Ammon's horn (tissue), 1 donor: ENCODE measurements around the gene FGF10.

ENCODE experiments used
- DNase-seq: peaks from one replicate; pipeline ENCODE4 v3.0.0-alpha.2; 2016; ENCODE audit warnings: low spot score

FGF10 gene

DNA sequence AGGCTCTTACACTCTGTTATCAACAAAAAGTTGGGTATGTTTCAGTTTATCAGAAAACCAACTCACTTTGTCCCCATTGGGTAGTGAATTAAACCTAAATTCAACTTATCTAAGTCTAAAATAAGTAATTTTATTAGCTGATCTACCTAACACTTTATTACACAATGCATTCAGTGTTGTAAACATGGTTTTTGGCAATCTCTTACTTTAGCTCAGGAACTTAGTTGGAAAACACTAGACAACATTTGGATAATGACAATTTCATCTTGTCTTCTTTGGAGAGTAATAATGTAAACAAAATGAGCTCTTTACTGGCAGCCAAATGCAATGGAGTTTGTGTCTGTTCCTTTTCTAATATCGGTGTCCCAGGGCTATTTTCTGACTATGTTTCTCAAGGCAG, 33.0 kb downstream of the FGF10 start:
- DNase-seq, result no peak

DNA sequence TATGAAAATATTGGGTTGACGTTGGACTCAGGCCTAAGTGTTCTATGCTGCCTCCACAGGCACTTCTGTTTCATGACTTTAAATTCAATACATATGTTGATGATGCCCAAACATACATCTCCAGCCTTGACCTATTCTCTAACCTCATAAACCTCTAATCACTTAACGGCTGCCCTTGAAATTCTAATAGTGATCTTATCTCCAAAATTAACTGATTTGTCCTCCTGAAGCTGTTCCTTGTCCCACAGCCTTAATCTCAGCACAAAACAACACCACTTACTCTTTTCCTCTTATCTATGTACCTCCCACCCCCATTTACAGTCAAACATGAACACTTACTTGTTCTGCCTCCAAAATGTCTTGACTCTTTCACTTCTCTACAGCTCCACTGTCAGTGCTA, 43.3 kb downstream of the FGF10 start:
- DNase-seq, result no peak

DNA sequence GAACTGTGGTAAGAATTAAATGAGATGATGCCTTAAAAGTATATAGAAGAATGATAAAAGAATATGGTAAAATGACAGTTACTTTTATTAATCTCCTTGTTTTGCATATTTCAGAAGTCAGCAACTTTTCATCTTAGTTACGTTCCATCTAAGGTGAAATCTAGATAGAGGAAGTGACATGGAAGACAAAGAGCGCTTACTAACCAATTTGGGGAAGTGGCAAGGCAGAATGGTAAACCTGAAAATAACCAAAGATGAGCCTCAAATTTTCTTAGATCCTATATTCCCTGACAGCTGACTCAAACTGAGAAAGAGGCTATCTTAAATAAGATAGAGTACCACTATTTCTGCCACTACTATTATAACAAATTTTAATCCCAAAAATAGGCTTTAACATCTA, 52.5 kb downstream of the FGF10 start:
- no peak for DNase-seq

DNA sequence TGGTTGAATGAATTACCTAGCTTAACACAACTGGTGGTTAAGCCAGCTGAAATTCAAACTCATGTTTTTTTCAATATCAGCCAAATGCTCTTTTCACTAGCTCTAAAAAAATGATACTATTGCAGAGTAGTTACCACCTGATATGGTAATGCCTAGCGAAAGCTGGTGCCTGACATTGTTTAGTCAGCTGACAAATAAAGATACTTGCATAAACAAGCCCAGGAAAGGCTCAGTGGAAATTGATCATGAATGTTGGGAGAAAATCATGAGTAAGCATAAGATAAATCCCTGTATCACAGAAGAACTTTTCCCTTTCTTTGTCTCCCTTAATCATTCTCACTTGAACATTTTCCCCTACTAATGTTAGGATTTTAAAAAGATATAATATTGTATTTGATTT, 54.6 kb downstream of the FGF10 start:
- no peak for DNase-seq

DNA sequence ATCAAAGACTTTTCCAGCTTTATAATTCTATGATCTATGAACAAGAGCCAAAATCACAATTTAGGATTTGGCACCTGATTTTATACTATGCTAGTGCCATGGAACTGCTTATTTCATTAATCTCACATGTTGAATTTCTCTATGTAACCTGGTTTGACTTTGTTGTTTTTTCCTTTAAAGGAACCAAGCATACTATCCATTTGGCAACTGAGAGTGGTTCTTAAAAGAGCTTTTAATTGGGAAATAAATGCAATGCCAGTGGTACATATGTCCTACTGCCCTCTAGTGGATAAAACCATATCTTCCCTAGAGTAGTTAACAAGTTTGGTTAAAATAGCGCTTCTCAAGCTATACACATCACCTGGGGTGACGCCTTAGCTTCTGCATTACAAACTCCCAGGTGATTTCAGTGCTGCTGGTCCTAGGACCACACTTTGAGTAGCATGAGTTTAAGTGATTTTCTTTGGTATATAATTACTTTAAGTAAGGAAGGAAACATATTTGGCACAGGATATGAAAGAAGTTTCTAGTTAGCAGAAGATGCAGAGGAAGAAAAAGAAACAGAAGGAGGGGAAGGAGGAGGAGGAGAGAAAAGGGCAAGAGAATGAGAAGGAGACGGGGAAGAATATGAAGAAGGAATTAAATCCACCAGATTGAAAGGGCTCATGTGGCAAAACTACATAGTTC, 56.8 kb downstream of the FGF10 start:
- no peak for DNase-seq

DNA sequence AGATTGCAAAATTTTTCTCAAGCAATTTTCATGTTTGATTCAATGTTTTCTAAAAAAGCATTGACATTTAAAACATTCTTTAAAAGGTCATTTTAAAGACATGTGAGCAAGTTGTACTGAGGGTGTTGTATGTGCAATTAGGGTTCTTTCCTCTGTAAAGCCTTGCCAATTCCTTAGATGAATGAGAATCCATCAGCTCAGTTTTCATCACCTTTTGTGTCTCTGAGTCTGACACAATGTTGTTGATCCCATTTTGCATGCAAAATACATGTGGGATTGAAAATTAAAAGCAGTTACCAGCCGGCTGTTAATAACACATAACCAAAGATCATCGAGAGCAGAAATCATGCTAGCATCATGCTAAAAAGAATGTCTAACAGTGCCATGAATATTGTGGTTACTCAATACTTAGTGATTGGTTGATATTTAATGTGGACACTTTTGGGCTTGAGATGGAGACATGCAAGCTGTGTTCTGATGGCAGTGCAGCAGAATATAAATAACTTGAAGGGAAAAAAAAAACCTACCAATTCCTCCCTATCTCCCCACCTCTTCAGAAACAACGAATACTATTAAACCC, 57.7 kb downstream of the FGF10 start:
- DNase-seq, result no peak

DNA sequence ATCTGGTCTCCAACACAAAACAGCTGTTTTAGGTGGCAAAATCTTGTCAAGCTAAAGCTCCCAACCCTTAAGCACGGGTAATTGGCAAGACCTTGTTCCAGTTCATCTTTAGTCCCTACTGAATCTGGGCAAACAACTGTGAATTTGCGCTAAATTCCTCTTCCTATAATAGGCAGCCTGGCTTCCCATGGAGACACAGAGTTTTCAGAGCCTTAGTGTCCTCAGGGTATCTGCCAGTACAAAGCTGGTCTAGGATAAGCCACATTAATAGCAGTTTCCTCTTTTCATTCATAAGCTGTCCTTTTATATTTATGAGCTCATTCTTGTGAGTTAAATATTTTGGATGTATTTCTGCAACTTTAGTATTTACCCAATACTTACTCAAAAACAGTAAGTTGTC, 59.5 kb downstream of the FGF10 start:
- DNase-seq, result no peak

DNA sequence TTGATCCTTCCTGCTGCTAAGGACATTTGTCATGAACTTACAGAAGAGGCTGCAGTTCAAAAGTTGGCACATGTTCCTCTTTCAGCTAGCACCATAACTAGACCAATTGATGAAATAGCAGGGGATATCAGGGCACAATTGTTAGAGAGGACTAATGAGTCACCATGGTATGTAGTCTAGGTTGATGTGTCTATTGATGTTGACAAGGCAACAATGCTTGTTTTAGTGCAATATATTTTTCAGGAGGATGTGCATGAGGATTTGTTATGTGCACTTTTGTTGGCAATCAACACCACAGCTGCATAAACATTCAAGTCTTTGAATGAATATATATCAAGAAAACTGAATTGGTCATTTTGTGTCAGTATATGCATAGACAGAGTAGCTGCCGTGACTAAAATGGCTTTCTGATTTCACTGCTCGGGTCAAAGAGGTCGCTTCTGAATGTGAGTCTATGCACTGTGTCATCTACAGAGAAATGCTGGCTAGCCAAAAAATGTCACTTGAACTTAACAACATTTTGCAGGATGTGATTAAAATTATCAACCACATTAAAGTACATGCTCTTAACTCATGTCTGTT, 68.0 kb downstream of the FGF10 start:
- no peak for DNase-seq

DNA sequence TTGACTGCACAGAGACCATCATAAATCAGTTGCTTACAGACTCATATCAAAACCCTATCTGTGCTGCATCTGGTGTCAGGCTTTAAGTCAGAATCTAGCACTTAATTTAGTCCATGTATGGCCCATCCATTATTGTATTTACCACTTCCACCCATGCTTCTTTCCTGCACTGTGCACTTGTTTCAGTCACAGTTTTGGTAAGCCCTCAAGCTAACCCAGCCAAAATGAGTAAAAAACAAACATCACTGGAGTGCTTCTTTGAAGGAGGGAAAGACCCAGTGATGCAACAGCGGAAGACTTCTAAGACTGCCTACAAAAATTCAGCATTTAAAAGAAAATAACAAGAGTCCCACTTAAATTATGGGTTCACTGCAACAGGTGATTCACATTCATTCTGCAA, 69.0 kb downstream of the FGF10 start:
- no peak for DNase-seq

DNA sequence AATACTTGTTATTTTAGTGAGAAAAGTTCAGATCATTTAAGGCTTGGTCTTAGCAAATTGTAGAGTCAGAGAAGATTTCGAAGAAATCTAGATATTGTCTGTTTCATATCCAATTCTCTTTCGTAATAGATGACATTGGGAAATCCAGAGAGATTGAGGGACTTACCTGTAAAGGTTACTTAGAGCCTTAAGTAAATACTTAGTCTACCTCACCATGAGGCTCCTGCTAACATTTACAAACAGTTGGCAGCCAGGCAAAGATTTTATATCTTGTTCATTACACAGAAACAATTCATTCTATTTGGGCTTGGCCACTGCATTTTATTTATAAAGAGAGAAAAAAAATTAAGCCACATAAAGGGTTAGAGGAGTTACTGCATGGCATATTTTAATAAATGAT, 70.3 kb downstream of the FGF10 start:
- no peak for DNase-seq

DNA sequence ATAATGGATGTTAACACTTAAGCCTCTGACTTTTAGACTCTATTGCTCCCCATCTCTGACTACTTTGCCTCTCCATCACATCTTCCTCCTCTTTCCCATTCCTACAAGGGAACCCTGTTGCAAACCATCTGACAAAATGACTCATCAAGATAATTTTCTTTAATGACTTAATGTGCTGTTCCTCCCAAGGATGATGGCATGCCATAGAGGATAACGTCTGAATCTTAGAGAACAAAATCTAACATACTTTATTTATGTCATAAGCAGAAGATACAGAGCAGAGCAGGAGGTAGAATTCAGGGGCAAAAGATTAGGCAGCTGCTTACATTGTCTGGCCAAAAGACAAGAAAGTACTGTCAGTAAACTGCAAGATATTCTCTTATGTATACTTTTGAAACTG, 76.8 kb downstream of the FGF10 start:
- no peak for DNase-seq

DNA sequence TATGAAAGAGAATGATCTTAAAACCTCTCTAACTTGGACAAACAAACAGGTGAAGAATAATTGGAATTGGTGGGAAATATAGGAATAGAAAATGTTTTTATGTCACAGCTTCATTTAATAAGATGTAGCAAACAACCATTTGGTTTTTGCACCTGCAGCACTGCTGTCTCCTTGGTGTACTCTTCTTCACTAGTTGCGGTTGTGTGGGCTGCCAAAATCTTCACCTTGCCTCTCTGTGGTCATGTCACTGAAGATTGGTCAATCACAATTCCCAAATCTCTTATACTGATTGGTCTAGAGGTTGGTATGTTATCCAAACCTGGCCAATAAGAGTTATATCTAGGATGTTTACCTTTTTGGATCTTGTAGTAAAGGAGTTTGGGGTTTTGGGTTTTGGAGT, 88.7 kb downstream of the FGF10 start:
- no peak for DNase-seq

DNA sequence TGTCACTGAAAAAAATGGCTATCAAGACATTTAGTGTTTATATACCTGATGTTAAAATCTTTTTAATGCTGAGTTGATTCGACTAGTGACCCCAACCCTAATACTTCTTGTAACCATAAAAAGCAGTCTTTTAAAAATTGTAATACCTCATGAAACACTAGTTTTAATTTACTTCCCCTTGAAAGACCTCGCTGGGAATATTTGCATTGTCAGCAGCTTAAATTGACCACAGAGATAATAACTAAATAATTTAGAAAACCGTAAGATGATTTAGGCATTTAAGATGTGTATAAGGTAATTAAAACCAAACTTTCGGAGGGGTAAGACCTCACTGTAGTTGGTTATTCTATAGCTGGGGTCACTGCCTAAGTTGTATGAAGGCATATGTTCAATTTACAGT, 89.8 kb downstream of the FGF10 start:
- no peak for DNase-seq

DNA sequence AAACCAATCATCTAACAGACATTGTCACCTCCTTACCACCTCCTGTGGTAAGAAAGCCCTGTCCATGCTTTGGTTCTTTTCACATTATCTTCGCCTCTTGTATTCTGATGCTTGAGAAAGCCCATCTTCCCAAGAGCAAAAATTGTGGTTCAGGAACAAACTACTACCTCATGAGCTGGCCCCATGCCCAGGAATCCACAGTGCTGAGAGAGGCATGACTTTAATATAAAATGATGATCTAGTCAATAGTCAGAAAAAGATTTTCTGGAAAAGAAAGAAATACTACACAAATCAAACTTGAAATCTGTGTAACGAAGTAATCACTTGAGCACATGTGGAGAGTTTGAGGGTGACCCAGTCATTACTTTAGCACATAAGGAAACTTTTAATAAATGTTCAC, 94.7 kb downstream of the FGF10 start:
- peak; percentile 3 for DNase-seq

DNA sequence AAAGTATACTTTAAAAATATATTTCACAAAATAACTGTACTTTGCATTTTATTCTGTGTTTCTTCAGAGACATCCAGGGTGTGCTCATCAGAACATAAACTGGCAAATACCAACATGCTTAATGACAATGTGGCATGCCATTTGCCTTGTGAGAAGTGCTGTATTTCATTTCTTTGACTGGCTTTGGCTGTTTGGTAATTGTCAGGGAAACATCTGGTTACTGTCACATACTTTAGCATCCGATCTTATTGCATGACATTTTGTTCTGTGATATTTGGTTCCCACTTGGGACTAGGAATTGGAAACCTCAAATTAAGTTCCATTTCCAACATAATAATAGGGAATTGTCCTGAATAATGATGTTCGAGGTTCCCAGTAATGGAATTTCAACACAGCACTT, 96.5 kb downstream of the FGF10 start:
- DNase-seq, result no peak

DNA sequence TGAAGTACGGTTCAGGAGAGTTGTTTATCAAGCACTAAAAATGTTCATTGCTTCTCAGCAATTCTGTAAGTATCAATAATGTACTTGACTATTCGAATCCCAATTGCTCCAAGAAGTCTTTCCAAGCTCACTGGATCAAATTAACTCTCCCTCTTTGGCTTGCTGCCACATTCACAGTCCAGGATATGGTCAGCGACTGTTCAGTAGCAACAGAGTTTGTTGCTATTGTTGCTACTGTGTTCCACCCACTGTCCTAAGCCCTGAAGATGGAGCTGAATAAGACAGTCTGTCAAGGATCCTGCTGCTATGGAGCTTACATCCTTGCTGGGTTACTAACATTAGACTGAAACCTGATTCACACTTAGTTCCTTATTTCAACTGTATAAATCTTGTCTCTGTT, 110.8 kb downstream of the FGF10 start:
- DNase-seq, result no peak

DNA sequence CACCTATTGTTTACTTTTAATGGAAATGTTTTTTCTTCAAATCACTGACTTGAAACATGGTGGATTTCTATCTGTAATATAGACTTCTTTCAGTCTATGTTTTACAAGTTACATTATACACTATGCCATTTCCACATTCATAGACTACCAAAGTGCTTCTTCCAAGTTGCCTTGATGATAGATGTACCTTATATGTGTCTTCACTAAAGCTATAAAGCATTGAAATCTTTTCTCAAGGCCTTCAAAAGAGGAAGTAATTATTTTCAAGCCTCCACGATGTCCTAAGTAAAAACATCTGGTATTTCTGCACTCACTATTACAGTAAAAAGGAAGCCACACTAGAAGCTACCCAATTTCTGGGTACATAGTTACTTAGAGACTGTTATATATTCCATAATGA, 113.3 kb downstream of the FGF10 start:
- no peak for DNase-seq

DNA sequence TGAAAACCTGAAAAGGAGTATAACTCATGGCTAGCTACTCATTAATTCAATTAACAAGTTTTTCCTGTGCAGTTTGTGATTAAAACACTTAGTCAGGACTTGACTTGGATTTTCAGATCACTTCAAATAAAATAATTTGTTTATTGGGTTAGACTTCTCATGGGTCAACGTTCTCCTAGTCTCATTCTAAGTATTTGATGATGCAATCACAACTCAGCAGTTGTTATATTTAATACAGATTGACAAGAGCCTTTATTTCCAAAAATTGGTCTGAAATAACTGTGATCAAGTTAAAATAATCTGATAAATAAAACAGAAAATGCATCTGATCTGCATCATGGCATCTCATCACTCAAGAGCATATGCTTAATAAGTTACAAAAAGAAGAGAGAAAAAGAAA, 113.9 kb downstream of the FGF10 start:
- no peak for DNase-seq

DNA sequence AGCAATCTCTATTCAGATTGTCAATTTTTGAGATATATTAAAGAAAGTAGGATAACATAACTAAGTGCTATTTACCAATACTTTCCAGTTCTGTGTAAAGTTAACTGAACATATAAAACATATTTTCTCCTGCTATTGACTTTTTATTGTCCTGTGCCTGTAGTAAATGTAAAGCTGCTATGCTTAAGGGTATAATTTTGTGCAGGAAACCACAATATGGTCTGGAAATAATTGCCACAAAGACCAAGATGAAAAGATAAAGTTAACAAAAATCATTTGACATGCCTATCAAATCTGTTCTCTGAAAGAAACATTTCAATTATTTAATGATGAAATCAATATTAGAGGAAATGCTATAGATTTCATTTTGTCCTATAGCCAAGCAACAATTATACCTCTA, 121.3 kb downstream of the FGF10 start:
- no peak for DNase-seq

DNA sequence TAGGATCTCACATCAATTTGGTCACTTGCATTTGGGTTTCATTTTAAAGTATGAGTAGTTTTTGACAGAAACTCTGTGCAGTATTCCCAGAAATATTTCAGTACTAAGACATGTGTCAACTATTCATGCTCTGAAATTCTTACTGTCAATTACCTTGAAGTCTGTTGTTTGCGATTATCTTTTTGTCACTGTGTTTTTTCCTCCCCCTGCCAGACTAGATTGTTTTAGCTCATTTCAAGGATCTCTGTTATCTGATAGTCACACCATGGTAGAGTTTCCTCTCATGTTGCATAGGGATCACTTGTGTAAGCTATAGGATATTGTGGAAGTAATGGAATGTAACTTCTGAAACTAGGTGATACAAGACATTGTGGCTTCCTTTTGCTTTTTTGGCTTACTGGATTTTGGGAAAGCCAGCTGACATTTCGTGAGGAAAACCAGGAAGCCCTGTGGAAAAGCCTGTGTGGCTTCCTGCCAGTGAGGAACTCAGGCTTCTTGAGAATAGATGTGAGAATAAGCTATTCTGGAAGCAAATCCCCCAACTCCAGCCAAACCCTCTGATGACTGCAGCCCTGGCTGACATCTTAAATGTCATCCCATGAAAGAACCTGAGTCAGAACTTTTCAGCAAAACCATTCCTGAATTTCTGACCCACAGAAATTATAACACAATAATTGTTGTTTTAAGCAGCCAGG, 122.2 kb downstream of the FGF10 start:
- DNase-seq, result no peak

DNA sequence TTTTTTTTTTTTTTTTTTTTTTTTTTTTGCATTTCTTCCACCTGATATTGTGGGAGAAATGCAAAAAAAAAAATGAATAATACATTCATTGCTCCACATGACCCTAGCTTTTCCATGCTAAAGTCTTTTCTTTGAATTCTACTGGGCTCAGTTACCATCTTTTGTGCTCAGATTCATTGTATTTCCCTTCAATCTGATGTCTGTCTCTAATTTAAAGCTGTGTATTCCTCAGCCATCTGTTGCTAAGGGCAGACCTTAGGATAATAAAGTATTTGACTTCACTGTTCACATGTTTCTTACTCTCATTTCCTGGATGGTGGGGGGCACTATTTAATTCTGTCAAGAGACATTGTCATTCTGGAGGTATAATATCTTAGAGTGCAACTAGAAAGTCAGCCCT, 123.5 kb downstream of the FGF10 start:
- DNase-seq, result no peak

DNA sequence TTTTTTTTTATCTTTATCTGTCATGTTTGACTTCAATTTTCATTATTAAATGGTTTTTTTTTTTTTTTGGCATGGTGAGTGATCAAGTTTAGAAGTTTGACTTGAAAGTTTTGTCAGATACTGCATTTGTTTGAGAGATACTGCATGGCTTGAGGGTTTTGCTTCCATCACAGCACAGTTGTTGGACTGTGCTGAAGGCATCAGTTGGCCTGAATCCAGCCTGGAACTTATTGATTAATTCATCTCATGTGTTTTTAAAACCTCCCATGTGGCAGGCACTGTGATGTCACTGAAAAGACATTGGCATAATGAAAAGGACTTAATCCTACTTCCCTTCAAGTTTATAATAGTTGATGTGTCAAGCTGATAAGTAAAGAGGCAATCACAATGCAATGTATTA, 128.4 kb downstream of the FGF10 start:
- DNase-seq, result no peak

DNA sequence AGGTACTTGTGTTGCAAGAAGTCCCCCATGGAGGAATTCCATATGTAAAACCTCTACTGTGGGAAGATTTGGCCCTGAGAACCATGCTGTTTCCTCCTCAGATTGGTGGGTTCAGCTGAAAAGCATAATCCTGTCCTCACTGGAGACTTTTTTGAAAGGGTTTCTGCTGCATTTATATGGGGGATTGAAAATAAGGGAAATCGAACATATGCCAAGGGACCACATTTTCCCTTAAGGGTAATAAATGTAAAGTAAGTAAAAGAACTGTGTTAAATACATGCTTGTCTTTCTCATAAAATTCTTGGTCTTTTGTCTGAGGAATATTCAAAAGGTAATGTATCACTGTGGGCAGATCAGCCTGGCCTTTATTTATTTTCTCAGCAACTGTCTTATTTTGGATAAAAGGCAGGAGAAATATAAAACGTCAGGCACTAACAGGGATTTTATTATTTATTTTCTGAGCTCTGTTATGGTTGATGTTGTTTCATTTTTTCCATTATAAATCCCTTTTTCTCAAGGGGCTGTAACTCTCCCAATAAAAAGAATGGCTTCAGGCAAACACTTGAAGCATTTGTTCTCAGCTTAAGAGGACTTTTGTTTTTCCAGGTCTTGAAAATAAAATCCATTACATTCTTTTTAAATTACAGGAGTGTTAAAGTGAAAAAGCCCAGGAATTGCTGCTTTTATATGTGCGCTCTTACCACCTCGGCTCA, 131.4 kb downstream of the FGF10 start:
- DNase-seq, result no peak
